A204.1 (cell line): Measurements from ENCODE around the gene SMIM14.

Experiments used
- FAIRE-seq: peaks from 2 replicates; lab custom pipeline; 2012; peaks lifted over from hg19 to GRCh38; lab: Jason Lieb, UNC

Gene SMIM14

DNA sequence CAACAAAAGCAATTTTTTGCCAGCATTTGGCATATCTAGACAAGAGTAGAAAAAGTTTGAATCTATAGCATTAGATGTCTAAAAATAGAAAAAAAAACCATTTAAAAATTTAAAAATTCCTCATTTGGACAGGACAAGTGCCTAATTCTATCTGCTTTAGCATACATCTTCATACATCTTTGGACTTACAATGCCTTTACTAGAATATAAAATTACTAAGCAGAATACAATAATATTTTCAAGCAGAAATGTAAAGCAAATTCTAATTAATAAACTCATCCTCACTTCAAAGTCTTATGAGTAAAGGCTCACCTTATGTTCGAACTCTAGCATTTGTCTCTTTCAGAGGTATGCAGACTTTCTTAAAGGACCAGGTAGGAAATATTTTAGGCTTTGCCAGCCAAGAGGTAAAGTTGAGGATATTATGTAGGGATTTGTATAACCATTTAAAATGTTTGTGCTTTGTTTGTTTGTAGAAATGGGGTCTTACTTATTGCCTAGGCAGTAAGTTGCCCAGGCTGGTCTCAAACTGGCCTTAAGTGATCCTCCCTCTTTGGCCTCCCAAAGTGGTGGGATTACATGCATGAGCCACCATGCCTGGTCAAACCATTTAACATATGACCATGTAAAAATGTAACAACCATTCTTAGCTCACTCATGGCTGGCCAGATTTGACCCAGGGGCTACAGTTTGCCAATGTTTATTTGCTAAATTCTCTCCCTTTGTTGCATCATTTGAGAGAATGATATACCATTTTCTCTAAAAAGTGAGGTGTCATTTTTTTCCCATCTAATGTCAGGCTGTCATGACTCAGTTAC, 140.5 kb downstream of the SMIM14 start:
- FAIRE-seq = no peak
